Hepatocyte (in vitro differentiated cells): ENCODE data around the gene LRCOL1. TPM values are rescaled to one million over a fixed set of nuclear protein-coding genes. Genes with fewer than 3 reads are reported as not detected.

Experiments
- DNase-seq: peaks from one replicate; pipeline ENCODE4 v3.0.0-alpha.2; 2016; ENCODE audit warnings: low spot score
- H2AFZ ChIP-seq: fragments of 200-600 bp; sonication (generic); 2 replicates; pipeline ENCODE4 v1.6.0; 2016; ENCODE audit warnings: antibody characterized with exemption, mild to moderate bottlenecking
- H3K27ac ChIP-seq: fragments of 200-600 bp; sonication (generic); 2 replicates; pipeline ENCODE4 v1.5.1; 2016; ENCODE audit warnings: mild to moderate bottlenecking
- H3K27me3 ChIP-seq: fragments of 200-600 bp; sonication (generic); 2 replicates; pipeline ENCODE4 v1.6.1; 2016
- H3K36me3 ChIP-seq: fragments of 200-600 bp; sonication (generic); replicated peaks from 2 replicates; pipeline ENCODE4 v1.5.1; 2016; ENCODE audit warnings: low read depth; ENCODE audit not compliant: insufficient read depth
- H3K4me1 ChIP-seq: fragments of 200-600 bp; sonication (generic); 2 replicates; pipeline ENCODE4 v1.5.1; 2016; ENCODE audit warnings: mild to moderate bottlenecking, moderate library complexity; ENCODE audit not compliant: insufficient read depth
- H3K4me2 ChIP-seq: fragments of 200-600 bp; sonication (generic); 2 replicates; pipeline ENCODE4 v1.6.0; 2016
- H3K4me3 ChIP-seq: fragments of 200-600 bp; sonication (generic); 2 replicates; pipeline ENCODE4 v1.5.1; 2016; ENCODE audit warnings: mild to moderate bottlenecking
- H3K79me2 ChIP-seq: fragments of 200-600 bp; sonication (generic); 2 replicates; pipeline ENCODE4 v1.6.0; 2017; ENCODE audit warnings: mild to moderate bottlenecking
- H3K9me2 ChIP-seq: fragments of 200-600 bp; sonication (generic); replicated peaks from 2 replicates; pipeline ENCODE4 v1.6.0; 2017; ENCODE audit warnings: mild to moderate bottlenecking; ENCODE audit not compliant: insufficient read depth
- H3K9me3 ChIP-seq: fragments of 200-600 bp; sonication (generic); 2 replicates; pipeline ENCODE4 v1.5.1; 2016; ENCODE audit warnings: low read depth, mild to moderate bottlenecking
- H4K20me1 ChIP-seq: fragments of 200-600 bp; sonication (generic); 2 replicates; pipeline ENCODE4 v1.6.0; 2016; ENCODE audit warnings: mild to moderate bottlenecking; ENCODE audit not compliant: insufficient read depth, poor library complexity, severe bottlenecking
- EZH2 ChIP-seq: fragments of 200-600 bp; sonication (generic); IDR thresholded peaks from 2 replicates; pipeline ENCODE4 v1.6.1; 2016; ENCODE audit warnings: antibody characterized with exemption, mild to moderate bottlenecking, borderline replicate concordance
- EZH2phosphoT487 ChIP-seq: fragments of 200-600 bp; sonication (generic); IDR thresholded peaks from one replicate; pipeline ENCODE4 v1.6.1; 2018; ENCODE audit warnings: antibody characterized with exemption, mild to moderate bottlenecking, low read depth, moderate library complexity; ENCODE audit not compliant: unreplicated experiment, severe bottlenecking
- WGBS: methylation state at CpG from one replicate; pipeline ENCODE4 v1.1.6; 2016; ENCODE audit warnings: low lambda C conversion rate; ENCODE audit errors: missing lambda C conversion rate; 5-methylcytosine and 5-hydroxymethylcytosine counted together
- polyA plus RNA-seq: library from polyadenylated mRNA; unstranded; fragments of >200 nt; fragmentation: Nextera tagmentation; extraction: Ambion mirVana; gene quantifications from 2 replicates; pipeline ENCODE4 v1.2.1, GENCODE V29; 2016
- total RNA-seq: library from RNA; depleted of rRNA; stranded (reverse); fragments of >200 nt; gene quantifications from 2 replicates; pipeline ENCODE4 v1.2.3, GENCODE V29; 2014
- TF ChIP-seq, protein P1 (sequence below): fragments of 200-600 bp; sonication (generic); IDR thresholded peaks from 2 replicates; pipeline ENCODE4 v1.5.1; 2016; ENCODE audit warnings: antibody characterized with exemption, mild to moderate bottlenecking; ENCODE audit not compliant: poor library complexity

The LRCOL1 gene
- total and polyA plus RNA-seq, 2 experiments from 2014 or later = 0.28 TPM; not detected in 1

DNA sequence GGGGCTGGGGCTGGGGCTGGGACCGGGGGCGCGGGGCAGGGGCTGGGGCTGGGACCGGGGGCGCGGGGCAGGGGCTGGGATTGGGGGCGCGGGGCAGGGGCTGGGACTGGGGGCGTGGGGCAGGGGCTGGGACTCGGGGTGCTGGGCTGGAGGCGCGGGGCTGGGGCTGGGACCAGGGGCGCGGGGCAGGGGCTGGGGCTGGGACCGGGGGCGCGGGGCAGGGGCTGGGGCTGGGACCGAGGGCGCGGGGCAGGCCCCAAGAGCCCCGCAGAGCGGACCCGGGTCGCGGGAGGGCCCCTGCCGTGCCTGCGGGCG lies 8.6 kb upstream of the LRCOL1 start:
- Histone ChIP-seq H2AFZ (no peak overlapping the region), H3K4me2 (peak overlapping the region; percentile 85), H3K36me3 (no peaks in the 10 kb centered on the region), H4K20me1 (no peaks in the 10 kb centered on the region), H3K9me3 (peaks cover 5% of the 10 kb centered on the region), H3K27ac (no peak overlapping the region), H3K79me2 (no peaks in the 10 kb centered on the region), H3K4me1 (peaks cover 7% of the 10 kb centered on the region), H3K9me2 (no peaks in the 10 kb centered on the region), H3K27me3 (peaks cover 45% of the 10 kb centered on the region), H3K4me3 (no peak overlapping the region)
- no peak for DNase-seq
- WGBS = 67% methylated on average over 1 of the region's 28 CpGs
- TF ChIP-seq EZH2phosphoT487 (no peak), EZH2 (no peak)
- TF ChIP-seq, protein P1, sequence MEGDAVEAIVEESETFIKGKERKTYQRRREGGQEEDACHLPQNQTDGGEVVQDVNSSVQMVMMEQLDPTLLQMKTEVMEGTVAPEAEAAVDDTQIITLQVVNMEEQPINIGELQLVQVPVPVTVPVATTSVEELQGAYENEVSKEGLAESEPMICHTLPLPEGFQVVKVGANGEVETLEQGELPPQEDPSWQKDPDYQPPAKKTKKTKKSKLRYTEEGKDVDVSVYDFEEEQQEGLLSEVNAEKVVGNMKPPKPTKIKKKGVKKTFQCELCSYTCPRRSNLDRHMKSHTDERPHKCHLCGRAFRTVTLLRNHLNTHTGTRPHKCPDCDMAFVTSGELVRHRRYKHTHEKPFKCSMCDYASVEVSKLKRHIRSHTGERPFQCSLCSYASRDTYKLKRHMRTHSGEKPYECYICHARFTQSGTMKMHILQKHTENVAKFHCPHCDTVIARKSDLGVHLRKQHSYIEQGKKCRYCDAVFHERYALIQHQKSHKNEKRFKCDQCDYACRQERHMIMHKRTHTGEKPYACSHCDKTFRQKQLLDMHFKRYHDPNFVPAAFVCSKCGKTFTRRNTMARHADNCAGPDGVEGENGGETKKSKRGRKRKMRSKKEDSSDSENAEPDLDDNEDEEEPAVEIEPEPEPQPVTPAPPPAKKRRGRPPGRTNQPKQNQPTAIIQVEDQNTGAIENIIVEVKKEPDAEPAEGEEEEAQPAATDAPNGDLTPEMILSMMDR = no peak

- Histone ChIP-seq H3K4me2 (peak within 1 kb of the TSS; percentile 85), H3K9me3 (peaks cover 5% of the 10 kb centered on the region), H3K4me1 (peaks cover 7% of the 10 kb centered on the region), H2AFZ (no peak within 1 kb of the TSS), H3K9me2 (no peaks in the 10 kb centered on the region), H3K27ac (no peak within 1 kb of the TSS), H3K79me2 (no peaks in the 10 kb centered on the region), H3K27me3 (peaks cover 47% of the 10 kb centered on the region), H4K20me1 (no peaks in the 10 kb centered on the region), H3K36me3 (no peaks in the 10 kb centered on the region), H3K4me3 (no peak within 1 kb of the TSS)
- WGBS = 4% methylated on average over 24 of the region's 49 CpGs
- TF ChIP-seq EZH2phosphoT487 = no peak
- TF ChIP-seq, protein P1 = no peak
- TF ChIP-seq EZH2 = no peak
- DNase-seq = no peak
Measured at GRCh38 chr12:132618683-132619043, 8.3 kb upstream of the LRCOL1 start, which contains the start of gene P2RX2. Gene P2RX2, plus strand, starts transcription at chr12:132618776. Its CDS starts 41 bp downstream, at chr12:132618817.

DNA sequence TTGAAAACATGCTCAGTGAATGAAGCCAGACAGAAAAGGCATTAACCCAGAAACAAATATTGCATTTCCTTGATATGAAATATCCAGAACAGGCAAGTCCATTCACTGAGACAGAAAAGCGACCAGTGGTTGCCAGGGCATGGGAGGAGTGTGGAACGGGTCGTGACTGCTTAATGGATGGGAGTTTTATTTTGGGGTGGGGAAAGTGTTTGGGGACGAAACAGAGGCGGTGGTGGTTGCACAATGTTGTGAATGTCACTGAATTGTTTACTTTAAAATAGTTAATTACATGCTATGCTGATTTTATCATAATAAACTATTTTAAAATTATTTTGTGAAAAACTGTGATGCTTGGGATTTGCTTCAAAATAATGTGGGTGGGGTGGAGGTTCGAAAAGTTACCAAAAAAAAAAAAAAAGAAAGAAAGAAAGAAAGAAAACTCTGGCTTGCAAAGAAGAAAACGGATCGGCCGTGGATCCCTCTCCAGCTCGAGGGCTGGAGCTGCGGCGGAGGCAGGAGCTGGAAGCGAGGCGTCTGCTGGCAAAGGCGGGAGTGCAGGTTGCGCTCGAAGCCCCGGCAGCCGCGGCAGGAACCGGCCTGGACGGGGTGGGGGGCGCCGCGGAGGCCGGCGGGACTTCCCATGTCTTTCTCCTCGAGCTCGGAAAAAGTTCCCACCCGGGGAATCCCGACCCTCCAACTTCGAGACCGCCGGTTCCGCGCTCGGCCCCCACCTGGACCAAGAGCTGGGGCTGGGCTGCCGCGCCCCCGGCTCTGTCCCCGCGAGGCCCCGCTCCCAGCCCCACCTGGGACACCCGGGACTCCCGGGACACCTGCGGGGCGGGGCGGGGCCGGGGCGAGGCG lies 7.7 kb upstream of the LRCOL1 start:
- H3K9me2 ChIP-seq = no peaks in the 10 kb centered on the region
- peaks cover 7% of the 10 kb centered on the region for H3K4me1 ChIP-seq
- WGBS = 18% methylated on average over 27 of the region's 51 CpGs
- DNase-seq = no peak
- no peaks in the 10 kb centered on the region for H4K20me1 ChIP-seq
- peaks cover 47% of the 10 kb centered on the region for H3K27me3 ChIP-seq
- peak overlapping the region; percentile 85 for H3K4me2 ChIP-seq
- no peaks in the 10 kb centered on the region for H3K36me3 ChIP-seq
- H2AFZ ChIP-seq = no peak overlapping the region
- peaks cover 5% of the 10 kb centered on the region for H3K9me3 ChIP-seq
- H3K79me2 ChIP-seq = no peaks in the 10 kb centered on the region
- H3K4me3 ChIP-seq = no peak overlapping the region
- TF ChIP-seq, protein P1 = no peak
- TF ChIP-seq EZH2 (peak; percentile 74), EZH2phosphoT487 (peak; percentile 30)
- H3K27ac ChIP-seq = no peak overlapping the region
